ENCODE data around the gene CDC25B.

DNA sequence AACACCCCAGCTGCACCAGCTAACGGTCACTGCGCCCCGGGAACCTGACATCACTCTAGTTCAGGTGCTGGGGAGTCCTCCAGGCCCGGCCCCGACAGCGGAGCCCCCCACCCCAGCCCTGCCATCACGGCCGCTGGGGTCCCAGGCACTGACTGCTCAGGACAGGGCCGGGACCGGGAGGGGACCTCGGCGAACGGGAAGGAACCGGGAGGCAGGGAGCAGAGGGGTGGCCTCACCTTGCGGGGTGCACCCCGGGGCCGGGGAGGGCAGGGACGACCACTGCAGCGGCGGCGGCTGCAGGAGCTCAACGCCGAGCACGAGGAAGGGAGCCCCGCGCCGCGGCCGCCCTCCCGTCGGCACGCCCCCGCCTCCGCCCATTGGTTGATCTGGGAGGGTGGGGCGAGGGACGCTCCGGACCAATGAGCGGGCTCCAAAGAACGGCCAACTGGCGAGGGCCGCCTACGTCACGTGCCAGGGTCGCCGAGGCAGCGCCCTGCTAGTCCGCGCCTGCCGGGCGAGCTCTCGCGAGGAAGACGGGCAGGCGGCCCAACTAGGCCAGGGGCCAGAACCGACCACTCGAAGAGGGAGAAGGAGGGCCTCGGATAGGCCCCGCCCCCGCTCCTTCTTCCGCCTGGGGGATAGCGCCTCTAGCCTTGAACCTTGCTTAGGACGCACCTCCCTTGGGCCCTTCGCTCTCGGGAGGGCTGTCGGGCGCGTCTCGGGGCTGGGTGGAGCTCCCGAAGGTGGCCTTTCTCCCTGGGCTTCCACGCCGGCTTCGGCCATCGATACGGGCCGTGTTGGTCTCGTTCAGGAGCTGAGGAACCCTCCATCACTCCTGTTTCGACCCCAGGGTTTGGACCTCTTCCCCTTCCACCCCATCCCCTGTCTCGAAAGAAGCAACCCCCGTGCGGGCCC is 28.4 kb upstream of the CDC25B start, which contains the start of gene ADISSP:
- no peak for TF ChIP-seq CTCF (IDR thresholded peaks at IDR 0.05; ENCODE audit: extremely low read depth in 1 of 2, insufficient read depth in 1 of 2, low read depth in 1 of 2, low read length in 2 of 2)
- peak; percentile 72 for TF ChIP-seq POLR2A (IDR thresholded peaks at IDR 0.05; ENCODE audit: low read depth, low read length)
- no peak for TF ChIP-seq EZH2 (IDR thresholded peaks at IDR 0.05; ENCODE audit: borderline replicate concordance, low read depth, low read length, severe bottlenecking)
- TF ChIP-seq JUN (IDR thresholded peaks at IDR 0.05; ENCODE audit: borderline replicate concordance, insufficient read depth, insufficient read length, low read depth), result no peak
- peak; percentile 89 for TF ChIP-seq MAX (IDR thresholded peaks at IDR 0.05; ENCODE audit: insufficient read depth, insufficient read length)
- TF ChIP-seq FOS (IDR thresholded peaks at IDR 0.05; ENCODE audit: borderline replicate concordance, insufficient read depth, low read length), result no peak
- peak; percentile 85 for TF ChIP-seq POLR2AphosphoS5 (IDR thresholded peaks at IDR 0.05; ENCODE audit: insufficient read depth, low read depth, low read length)
